Choroid plexus epithelial cell (primary cell): ENCODE measurements around the gene MANSC4.
A peak's percentile ranks its signal among the peaks of the same experiment; 100 is the strongest.

ENCODE experiments used
- DNase-seq: peaks from one replicate; pipeline ENCODE4 v3.0.0-alpha.2; 2010; ENCODE audit warnings: low read depth
- H3K4me3 ChIP-seq: 2 replicates; pipeline ENCODE4 v1.5.1; 2011; ENCODE audit warnings: low read depth, mild to moderate bottlenecking, control low read depth, low read length, moderate library complexity
- CTCF ChIP-seq: conservative IDR thresholded peaks from 2 replicates; pipeline ENCODE4 v1.5.1; 2011; ENCODE audit warnings: low read depth, mild to moderate bottlenecking, control low read depth, inconsistent platforms, low read length, moderate library complexity

The MANSC4 gene

GRCh38 chr12:27733052-27733656 lies 46.9 kb downstream of the MANSC4 start:
- peak; percentile 95 for TF ChIP-seq CTCF
- no peak overlapping the region for H3K4me3 ChIP-seq
- peak; percentile 67 for DNase-seq

DNA sequence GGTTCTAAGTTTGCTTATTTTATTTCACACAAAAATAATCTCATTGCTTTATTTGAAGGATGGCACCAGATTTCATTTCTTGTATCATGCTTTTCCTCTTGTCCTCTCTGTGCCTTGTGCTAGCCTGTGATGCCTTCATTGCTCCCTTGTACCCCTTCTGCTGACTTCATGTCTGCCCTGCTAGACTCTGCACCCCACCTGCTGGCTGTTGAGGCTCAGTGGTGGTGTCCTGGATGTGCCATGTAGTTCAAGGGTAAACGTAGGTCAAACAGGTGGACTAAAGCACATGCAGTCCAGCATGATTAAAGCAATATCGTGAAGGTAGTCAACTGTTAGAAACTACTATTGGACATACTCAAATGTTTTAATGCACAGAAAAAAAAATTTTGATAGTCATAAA lies 47.8 kb downstream of the MANSC4 start:
- TF ChIP-seq CTCF: peak; percentile 57
- H3K4me3 ChIP-seq: no peak overlapping the region
- peak; percentile 22 for DNase-seq

DNA sequence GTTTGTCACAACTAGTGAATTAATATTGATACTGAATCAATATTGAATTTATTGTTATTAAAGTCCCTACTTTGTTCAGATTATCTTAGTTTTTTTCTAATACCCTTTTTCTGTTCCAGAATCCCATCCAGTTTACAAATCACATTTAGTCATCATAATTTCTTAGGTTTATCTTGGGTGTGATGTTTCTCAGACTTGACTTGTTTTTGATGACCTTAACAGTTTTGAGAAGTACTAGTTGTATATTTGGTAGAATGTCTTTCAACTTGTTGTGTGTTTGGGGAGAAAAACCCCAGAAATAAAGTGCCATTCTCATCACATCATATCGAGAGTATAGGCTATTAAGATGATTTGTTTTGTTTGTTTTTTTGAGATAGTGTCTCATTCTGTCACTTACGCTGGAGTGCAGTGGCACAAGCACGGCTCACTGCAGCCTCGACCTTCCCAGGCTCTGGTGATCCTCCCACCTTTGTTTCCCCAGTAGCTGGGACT lies 49.9 kb downstream of the MANSC4 start:
- TF ChIP-seq CTCF: no peak
- no peak overlapping the region for H3K4me3 ChIP-seq
- no peak for DNase-seq

DNA sequence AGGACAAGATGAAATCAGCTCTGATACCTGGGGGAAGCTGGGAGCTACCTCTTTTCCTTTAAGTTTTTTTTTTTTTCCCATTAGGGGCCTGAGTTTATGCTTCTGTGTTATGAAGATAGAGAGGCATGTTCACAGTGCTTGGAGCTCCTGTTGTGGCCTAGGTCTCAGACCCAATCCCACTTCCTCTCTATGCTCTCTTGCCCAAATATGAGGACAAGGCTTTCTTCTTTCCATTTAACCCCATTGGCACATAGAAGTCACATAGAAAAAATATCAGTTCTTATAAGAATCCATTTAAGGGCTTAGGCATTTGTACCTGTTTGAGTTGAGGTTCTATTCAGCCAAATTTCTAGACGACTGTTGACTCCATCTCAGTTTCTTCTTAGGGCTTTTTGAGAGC lies 56.8 kb downstream of the MANSC4 start:
- no peak for DNase-seq
- H3K4me3 ChIP-seq: no peak overlapping the region
- TF ChIP-seq CTCF: no peak
